HEK293 (cell line): ENCODE results near the gene BORCS5.

Experiments
- BCL11A ChIP-seq: fragments of 450-650 bp; formaldehyde crosslinking; IDR thresholded peaks from 2 replicates; pipeline ENCODE4 v1.5.1; 2016; ENCODE audit warnings: low read depth, missing biosample characterization, missing genetic modification characterization
- OSR2 ChIP-seq: fragments of 450-650 bp; formaldehyde crosslinking; IDR thresholded peaks from 2 replicates; pipeline ENCODE4 v1.5.1; 2016; ENCODE audit warnings: missing biosample characterization, missing genetic modification characterization
- YY2 ChIP-seq: fragments of 450-650 bp; formaldehyde crosslinking; IDR thresholded peaks from 2 replicates; pipeline ENCODE4 v1.5.1; 2016; ENCODE audit warnings: missing biosample characterization, missing genetic modification characterization
- ZBTB1 ChIP-seq: fragments of 450-650 bp; formaldehyde crosslinking; IDR thresholded peaks from 2 replicates; pipeline ENCODE4 v1.5.1; 2016; ENCODE audit warnings: missing biosample characterization, missing genetic modification characterization
- TF ChIP-seq, protein P1 (sequence below): fragments of 450-650 bp; formaldehyde crosslinking; IDR thresholded peaks from 2 replicates; pipeline ENCODE4 v1.5.1; 2016; ENCODE audit warnings: missing biosample characterization, missing genetic modification characterization
- TF ChIP-seq, protein P2 (sequence below): fragments of 450-650 bp; formaldehyde crosslinking; IDR thresholded peaks from 2 replicates; pipeline ENCODE4 v1.5.1; 2016; ENCODE audit warnings: missing biosample characterization, missing genetic modification characterization

DNA sequence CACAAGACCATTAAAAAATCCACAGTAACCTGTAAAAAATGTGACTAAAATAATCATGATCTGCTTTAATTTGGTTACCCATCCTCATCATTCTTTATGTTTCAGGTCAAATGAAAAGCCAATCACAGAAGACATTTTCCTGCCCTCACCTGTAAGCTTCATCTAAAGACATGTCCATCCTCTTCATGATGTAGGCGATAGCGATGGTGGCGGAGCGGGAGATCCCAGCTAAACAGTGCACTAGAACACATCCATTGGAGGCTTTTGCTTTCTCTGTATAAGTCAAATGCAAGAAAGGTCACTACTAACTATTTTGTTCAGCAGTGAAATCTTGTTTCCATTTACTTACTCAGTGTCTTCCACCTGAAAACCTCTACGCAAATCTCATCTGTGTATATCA is 123.2 kb downstream of the BORCS5 start:
- no peak for TF ChIP-seq BCL11A (tag by site-specific recombination)
- TF ChIP-seq, protein P1, sequence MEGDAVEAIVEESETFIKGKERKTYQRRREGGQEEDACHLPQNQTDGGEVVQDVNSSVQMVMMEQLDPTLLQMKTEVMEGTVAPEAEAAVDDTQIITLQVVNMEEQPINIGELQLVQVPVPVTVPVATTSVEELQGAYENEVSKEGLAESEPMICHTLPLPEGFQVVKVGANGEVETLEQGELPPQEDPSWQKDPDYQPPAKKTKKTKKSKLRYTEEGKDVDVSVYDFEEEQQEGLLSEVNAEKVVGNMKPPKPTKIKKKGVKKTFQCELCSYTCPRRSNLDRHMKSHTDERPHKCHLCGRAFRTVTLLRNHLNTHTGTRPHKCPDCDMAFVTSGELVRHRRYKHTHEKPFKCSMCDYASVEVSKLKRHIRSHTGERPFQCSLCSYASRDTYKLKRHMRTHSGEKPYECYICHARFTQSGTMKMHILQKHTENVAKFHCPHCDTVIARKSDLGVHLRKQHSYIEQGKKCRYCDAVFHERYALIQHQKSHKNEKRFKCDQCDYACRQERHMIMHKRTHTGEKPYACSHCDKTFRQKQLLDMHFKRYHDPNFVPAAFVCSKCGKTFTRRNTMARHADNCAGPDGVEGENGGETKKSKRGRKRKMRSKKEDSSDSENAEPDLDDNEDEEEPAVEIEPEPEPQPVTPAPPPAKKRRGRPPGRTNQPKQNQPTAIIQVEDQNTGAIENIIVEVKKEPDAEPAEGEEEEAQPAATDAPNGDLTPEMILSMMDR (tag by site-specific recombination) = no peak
- TF ChIP-seq OSR2 (tag by site-specific recombination) = no peak
- no peak for TF ChIP-seq YY2 (tag by site-specific recombination)
- TF ChIP-seq, protein P2, sequence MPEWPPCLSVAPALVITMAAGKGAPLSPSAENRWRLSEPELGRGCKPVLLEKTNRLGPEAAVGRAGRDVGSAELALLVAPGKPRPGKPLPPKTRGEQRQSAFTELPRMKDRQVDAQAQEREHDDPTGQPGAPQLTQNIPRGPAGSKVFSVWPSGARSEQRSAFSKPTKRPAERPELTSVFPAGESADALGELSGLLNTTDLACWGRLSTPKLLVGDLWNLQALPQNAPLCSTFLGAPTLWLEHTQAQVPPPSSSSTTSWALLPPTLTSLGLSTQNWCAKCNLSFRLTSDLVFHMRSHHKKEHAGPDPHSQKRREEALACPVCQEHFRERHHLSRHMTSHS (tag by site-specific recombination) = no peak
- no peak for TF ChIP-seq ZBTB1 (tag by site-specific recombination)
